ENCODE measurements around the gene METTL21C.

METTL21C gene

DNA sequence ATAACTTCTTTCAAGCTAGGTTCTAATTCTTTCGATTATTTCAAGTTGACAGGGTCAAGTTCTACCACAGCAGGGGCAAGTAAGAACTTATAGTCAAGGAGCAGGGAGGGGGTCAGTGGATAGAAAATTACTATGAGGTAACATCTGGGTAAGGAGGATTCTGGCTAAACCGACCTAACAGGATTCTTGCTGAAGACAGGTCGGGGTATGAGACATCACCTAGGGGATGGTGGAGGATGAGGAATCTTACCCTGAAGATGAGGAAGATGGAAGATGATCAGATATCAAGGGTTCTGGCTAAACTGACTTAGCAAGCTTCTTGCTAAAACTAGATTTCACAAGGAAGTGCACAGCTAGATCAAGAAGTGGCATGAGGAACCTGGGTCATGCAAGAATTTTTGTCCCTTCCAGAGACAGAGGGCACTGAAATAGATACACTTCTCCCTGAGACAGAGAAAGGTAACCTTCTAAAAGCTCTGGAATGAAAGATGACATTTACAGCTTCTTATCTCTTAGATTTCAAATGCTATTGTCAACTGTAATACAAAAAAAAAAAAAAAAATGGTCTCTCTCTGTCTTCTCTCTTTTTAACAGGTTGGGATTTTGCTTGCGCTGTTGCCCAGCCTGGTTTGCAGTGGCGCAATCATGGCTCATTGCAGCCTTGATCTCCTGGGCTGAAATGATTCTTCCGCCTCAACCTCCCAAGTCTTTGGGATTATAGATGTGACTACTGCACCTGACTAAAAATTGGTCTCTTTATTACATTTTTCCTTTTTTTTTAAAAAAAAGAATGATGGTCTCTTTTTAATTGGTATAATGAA, 9.6 kb upstream of the METTL21C start:
- H3K4me3 ChIP-seq (ENCODE audit: low read depth, low read length) = no peak overlapping the region
- TF ChIP-seq, protein P1, sequence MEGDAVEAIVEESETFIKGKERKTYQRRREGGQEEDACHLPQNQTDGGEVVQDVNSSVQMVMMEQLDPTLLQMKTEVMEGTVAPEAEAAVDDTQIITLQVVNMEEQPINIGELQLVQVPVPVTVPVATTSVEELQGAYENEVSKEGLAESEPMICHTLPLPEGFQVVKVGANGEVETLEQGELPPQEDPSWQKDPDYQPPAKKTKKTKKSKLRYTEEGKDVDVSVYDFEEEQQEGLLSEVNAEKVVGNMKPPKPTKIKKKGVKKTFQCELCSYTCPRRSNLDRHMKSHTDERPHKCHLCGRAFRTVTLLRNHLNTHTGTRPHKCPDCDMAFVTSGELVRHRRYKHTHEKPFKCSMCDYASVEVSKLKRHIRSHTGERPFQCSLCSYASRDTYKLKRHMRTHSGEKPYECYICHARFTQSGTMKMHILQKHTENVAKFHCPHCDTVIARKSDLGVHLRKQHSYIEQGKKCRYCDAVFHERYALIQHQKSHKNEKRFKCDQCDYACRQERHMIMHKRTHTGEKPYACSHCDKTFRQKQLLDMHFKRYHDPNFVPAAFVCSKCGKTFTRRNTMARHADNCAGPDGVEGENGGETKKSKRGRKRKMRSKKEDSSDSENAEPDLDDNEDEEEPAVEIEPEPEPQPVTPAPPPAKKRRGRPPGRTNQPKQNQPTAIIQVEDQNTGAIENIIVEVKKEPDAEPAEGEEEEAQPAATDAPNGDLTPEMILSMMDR (IDR thresholded peaks at IDR 0.05; ENCODE audit: low read depth, low read length, missing control alignments) = no peak
- DNase-seq (ENCODE audit: low read depth) = no peak

DNA sequence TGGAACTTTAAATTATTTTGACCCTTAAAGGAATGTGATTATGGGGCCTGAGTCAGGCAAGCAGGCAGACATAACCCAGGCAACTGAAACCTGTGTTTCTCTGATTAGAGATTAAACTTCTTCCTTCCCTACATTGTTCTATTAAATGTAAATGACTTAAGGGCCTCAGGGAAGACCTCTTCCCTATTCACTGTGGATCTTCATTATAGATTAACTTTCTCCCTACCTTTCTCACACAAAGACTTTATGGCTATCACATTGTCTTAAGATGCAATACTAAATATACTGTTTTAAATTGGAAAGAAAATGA, 8.8 kb upstream of the METTL21C start:
- no peak overlapping the region for H3K4me3 ChIP-seq (ENCODE audit: low read depth, low read length)
- no peak for DNase-seq (ENCODE audit: low read depth)
- TF ChIP-seq, protein P1 (IDR thresholded peaks at IDR 0.05; ENCODE audit: low read depth, low read length, missing control alignments) = no peak

DNA sequence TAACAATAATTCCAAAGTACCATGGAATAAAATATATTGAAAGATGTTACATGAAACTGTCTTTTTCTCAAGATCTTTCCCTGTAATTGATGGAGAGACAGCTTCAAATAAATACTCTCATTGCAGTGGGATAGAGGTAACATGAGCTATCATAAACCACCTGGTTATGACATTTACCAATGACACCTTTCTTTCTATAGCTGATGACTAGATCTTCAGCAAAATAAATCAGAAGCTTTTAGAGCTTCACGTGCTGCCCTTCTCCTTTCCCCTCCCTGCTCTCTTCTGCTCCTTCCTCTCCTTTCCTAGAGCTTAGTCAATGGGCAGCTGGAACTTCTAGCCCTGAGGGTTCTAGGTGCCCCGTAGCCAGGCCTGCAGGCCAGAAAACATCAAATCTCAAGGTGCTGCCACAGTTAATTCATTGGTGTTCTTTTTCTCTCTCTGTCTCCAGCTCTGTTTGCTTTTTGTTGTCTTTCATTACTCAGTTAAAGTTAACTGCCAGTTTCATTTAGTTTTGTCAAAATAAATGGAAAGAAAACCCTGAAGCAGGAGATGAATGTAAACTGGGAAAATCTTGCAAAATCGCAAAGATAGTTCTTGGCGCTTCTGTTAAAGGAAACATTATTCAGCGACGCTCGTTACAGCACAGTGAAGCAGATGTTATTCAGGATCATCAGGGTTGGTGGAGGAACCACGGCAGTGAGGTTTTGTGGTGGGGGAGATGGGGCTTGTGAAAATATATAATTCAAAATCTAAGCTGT, 8.3 kb upstream of the METTL21C start:
- H3K4me3 ChIP-seq (ENCODE audit: low read depth, low read length) = no peak overlapping the region
- TF ChIP-seq, protein P1 (IDR thresholded peaks at IDR 0.05; ENCODE audit: low read depth, low read length, missing control alignments) = no peak
- no peak for DNase-seq (ENCODE audit: low read depth)

DNA sequence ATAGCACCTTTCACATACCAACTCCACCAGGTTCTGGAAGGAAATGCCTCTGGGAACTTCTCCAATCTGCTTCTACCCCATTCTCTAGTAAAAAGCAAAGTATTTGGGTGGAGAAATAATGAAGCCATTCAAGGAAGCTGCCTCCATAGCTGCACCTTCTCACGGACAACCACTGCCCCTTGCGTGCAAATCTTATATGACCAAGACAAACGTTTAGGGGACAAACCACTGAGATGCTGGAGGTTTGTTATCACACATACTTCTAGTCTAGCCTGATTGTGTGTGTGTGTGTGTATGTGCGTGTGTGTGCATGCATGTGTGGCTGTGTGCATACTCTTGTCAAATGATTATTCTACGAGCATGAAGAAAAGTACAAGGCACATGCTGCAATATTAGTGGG, 6.5 kb upstream of the METTL21C start:
- H3K4me3 ChIP-seq (ENCODE audit: low read depth, low read length) = no peak overlapping the region
- DNase-seq (ENCODE audit: low read depth) = no peak
- TF ChIP-seq, protein P1 (IDR thresholded peaks at IDR 0.05; ENCODE audit: low read depth, low read length, missing control alignments) = no peak

DNA sequence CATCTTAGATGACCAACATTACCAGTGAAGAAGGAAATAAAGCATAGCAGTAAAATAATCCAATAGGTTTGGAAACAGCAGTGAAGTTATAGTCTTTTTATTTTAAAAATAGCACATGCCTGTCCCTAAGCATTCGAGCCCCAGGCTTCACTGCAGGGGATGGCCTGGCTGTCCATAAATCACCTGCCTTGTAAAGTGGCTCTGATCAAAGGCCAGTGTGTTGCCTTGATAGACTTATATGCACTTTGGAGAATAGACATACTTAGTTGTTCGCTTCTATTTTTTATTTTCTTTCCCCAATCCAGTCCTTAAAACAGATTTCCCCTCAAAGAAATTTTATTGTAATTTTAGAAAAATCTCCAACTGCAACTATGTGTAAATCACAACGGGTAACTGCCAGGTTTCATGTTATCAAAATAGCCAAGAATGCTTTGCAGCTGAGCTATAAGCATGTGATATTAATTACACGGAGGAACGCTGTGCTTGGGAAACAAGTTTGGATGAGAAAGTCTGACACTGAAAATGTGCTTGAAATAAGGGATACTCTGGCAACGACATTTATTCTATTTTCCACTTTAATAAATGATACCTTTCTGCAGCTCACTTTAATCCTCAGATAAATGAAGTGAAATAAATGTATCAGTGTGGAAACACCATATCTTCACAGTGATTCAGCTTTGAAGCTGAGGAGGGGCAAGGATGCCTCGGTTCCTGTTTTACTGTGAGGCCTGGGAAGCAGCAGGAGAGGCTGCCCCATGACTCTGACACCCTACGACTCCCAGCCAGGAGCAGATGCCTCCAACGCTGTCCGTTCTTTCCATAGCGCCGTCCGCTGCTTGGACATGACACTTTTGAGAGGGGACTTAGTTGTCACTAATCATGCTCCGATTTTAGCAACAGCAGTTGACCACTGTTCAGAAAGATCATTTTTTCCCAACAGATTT, 5.5 kb upstream of the METTL21C start:
- H3K4me3 ChIP-seq (ENCODE audit: low read depth, low read length) = no peak overlapping the region
- DNase-seq (ENCODE audit: low read depth) = no peak
- TF ChIP-seq, protein P1 (IDR thresholded peaks at IDR 0.05; ENCODE audit: low read depth, low read length, missing control alignments) = no peak

DNA sequence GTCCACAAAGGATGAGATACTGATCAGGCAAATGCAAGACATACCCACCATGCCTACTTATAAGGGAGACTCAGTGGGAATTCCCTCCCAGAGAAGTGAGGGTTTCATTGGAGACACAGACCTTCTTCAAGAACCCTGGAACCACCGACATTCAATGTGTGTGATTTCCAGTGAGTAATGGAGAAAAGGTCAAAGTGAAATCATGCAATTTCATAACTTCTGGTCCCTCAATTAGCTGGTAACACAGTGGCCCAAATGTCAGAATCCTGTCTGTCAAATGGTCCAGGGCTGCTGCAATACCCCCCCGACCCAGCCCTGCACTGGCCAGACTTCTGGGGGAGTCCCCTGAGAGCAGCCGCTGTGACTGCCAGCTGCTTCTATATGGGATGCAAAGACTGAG, 4.7 kb upstream of the METTL21C start:
- no peak for DNase-seq (ENCODE audit: low read depth)
- TF ChIP-seq, protein P1 (IDR thresholded peaks at IDR 0.05; ENCODE audit: low read depth, low read length, missing control alignments) = no peak

More for the DNA sequence above, 4.7 kb upstream of the METTL21C start:
- no peak overlapping the region for H3K4me3 ChIP-seq (ENCODE audit: low read depth, low read length)
